Activated T-helper 9 cell treated with anti-CD3 and anti-CD28 coated beads, Interleukin-2, amount 50 U/mL, for 16 hours (primary cell): ENCODE results near the gene CDK5R1.
A peak's percentile ranks its signal among the peaks of the same experiment; 100 is the strongest.
"Not testable (repeated sequence)": the region's sequence is repeated elsewhere in the genome, so short reads cannot be mapped to it uniquely, and the experiment has no call there.

Source experiments
- DNase-seq: peaks from one replicate; pipeline ENCODE4 v3.0.0-alpha.2; 2020; ENCODE audit warnings: low read depth

CDK5R1 gene

GRCh38 chr17:32516940-32517701, 30.3 kb downstream of the CDK5R1 start:
- DNase-seq: no peak

- no peak for DNase-seq
These were observed 31.2 kb downstream of the CDK5R1 start for GRCh38 chr17:32517982-32518381.

DNA sequence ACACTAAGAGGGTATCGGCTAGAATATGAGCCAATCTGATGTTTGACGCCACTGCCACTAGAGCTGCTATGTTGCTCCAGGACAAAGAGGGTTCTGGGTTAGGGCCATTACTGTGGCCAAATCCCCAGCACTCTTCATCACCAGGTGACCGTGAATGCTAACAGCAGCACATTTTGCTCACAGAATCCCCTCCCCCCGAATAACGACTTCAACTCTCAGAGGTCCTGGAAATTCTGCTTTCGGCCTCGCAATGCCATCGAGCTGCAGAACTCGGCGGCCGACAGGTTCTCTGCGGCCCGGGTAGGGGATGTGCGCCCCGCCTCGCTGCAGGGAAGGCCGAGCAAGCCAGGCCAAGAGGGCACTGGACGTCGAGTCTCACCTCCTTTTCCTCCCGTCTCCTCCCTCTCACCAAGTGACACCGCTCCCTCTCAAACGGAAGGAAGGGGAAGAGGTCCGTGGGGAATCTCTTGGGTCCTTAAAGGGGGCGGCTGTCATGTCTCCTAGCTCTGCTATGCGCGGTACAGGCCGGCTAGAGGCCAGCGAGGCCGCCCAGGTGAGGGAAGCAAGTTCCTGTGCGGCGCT, 31.9 kb downstream of the CDK5R1 start:
- DNase-seq: no peak

- no peak for DNase-seq
These were observed 32.7 kb downstream of the CDK5R1 start for GRCh38 chr17:32519228-32520103.

- no peak for DNase-seq
These were observed 33.4 kb downstream of the CDK5R1 start for GRCh38 chr17:32520104-32520701.

DNA sequence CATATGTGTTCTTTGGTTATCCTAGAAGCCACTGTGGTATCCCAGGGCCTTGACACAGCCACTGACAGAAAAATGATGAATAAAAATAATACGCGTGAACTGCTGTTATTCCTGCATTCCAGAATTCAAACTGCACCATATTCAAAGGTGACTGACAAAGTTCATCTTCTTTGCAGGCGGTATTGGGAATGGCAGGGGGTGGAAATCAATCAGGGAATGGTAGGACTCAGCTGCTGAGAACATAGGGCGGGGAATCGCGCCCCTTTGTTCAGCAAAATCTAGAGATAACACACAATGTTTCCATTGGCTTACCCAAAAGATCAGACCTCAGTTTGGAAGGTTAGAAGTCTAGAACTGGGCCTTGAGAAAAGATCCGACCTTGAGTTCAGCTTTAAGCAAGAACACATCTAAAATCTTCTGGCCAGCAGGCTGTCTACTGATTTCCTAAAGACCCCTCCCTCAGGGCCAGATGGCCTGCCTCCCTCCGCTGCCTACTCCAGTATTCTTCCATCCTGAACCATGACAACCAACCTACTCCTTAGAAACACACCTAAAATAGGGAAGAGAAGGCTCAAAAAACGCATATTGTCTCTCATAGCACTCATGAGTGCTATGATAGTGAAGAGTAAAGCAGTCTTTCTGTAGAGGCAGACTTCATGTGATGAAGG, 34.1 kb downstream of the CDK5R1 start:
- DNase-seq: no peak

GRCh38 chr17:32523017-32523680, 36.4 kb downstream of the CDK5R1 start:
- peak; percentile 10 for DNase-seq

GRCh38 chr17:32523827-32524552, 37.2 kb downstream of the CDK5R1 start:
- DNase-seq: no peak

DNA sequence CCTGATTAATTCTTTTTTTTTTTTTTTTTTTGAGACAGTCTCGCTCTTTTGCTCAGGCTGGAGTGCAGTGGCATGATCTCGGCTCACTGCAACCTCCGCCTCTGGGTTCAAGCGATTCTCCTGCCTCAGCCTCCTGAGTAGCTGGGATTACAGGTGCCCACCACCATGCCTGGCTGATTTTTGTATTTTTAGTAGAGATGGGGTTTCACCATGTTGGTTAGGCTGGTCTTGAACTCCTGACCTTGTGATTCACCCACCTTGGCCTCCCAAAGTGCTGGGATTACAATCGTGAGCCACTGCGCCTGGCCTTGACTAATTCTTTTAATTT, 37.7 kb downstream of the CDK5R1 start:
- not testable (repeated sequence) for DNase-seq

- DNase-seq: no peak
These were observed 38.3 kb downstream of the CDK5R1 start for GRCh38 chr17:32525122-32525521.

DNA sequence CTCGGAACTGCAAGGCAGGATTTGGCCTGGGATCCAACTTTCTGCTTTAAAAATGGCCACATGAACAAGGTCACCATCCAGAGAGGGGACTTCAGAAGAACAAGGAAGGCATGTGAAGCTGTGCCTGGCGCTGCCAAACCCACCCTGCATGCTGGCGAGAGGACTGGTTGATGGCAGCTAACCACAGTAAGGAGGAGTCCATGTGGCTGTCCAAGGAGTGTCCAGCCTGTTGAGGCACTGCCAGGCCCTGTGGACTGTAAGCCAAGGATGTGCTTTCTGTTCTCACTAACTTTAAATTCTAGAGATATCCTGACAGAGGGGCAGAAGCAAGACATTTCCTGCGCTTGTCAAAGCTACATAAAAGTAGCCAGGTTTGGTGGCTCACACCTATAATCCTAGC, 40.4 kb downstream of the CDK5R1 start:
- no peak for DNase-seq

DNA sequence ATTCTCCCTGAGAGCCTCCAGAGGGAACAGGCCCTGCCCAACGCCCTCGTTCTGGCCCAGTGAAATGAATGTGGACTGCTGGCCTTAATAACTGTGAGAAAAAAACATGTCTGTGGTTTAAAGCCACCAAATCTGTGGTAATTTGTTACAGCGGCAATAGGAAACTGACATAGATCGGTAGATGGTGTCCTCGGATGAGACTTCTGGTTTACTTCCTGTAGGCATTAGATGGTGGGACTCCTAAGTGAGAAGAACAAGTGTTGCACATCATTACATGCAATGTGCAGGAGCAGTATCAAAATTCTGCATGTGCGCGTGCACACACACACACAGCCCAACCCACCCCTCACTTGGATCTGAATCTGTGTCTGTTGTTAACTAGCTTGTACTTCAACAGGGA, 42.0 kb downstream of the CDK5R1 start:
- no peak for DNase-seq

DNA sequence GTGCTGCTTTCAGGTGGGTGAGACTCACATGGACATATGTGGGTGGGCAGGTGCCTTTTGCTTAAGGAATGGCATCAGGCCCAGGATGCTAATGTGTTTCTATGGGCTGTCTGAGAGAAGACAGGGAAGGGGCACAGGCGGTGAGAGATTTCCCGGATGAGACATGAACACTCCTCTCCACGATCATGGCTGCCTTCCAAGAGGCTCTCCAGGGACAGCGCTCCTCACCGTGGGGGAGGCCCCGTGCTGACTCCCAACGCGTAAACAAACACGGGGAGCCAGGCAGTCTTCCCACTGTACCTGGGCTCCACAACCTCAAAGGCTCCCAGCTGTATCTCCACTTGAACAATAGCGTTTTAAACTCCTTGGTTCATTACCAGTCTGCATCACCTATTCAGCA, 42.8 kb downstream of the CDK5R1 start:
- no peak for DNase-seq

DNA sequence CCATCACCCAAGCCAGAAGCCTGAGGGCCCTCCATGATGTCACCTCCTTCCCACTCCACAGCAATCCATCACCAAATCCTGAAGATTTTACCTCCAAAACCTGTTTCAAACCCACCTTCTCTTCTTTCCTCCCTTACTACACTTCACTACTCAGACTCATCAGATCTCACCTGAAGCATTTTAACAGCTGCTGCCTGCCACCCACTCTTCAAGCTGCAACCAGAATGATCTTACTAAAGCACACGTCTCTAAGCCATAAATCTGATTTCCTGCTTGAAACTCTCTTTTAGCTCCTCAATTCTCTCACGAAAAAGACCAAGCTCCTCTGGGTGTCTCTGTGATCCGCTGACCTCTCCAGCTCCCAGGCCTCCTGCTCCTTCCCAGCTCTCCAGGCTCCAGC, 46.5 kb downstream of the CDK5R1 start:
- no peak for DNase-seq

DNA sequence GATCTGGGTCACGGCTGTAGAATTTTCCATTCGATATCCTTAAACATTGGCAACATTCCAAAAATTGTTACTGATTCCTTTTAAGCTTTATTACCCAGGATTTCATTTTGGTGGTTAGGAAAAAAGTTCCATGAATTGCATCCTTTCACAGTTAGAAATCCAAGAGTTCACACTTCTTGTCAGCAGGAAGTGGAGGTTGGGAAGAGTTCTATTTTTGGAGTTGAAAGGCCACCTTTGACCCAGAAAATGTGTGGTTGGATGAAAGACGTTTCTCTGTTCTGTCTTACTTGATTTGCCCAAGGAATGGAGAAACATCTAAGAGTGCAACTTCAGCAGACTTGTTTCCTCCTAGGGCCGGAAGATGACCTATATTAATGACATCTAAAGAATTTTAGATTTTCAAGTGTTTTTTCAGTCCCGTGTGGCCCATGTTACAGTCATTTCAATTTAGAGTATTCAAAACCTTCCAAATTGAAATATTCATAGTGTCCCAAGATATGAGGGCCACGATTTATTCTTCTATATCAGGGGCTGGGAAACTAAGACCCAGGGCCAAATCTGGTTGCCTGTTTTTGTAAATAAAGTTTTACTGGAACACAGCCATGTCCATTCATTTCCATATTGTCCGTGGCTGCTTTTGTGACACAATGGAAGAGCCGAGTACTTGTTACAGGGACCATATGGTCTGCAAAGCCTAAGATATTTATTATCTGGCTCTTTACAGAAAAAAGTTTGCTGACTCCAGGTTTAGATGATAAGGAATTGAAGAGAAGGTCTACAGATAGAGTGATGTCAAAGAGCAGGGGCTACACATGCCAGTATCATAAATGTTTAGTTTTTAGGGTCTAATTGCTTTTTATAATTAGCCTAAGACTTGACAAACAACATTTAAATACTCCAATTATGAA, 50.2 kb downstream of the CDK5R1 start:
- no peak for DNase-seq
